ENCODE measurements around the gene ITGBL1. TPM values are rescaled to one million over a fixed set of nuclear protein-coding genes. Genes with fewer than 3 reads are reported as not detected.

ITGBL1 gene
- total RNA-seq, 6 experiments from 2014 or later, result 92.4 to 114 (median 105) TPM

DNA sequence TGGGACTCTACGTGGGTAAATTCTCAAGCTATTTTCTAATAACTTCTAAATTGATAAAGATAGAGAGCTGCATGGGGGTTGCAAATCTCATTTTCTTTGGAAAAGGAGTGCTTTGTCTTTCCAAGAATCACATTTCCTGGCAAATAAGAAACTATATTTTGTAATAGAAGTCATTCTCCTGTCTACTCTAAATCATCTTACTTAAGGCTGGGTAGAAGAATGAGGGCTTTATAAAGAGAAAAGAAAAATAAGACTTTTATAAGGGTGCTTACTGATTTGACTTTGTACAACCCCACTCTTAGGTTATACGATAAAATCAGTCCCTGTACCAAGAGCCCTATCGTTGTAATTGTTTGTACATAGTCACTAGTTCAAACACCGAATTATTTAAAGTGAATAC lies 14.9 kb downstream of the ITGBL1 start:
- Mint-ChIP-seq H3K9me3 (no peaks in the 10 kb centered on the region), H3K36me3 (ENCODE audit: low read depth) (peaks cover 23% of the 10 kb centered on the region), H3K27me3 (ENCODE audit: insufficient read depth) (no peaks in the 10 kb centered on the region), H3K4me1 (ENCODE audit: low read depth) (peaks cover 52% of the 10 kb centered on the region), H3K27ac (no peak overlapping the region), H3K4me3 (no peak overlapping the region)
- TF ChIP-seq, protein P1, sequence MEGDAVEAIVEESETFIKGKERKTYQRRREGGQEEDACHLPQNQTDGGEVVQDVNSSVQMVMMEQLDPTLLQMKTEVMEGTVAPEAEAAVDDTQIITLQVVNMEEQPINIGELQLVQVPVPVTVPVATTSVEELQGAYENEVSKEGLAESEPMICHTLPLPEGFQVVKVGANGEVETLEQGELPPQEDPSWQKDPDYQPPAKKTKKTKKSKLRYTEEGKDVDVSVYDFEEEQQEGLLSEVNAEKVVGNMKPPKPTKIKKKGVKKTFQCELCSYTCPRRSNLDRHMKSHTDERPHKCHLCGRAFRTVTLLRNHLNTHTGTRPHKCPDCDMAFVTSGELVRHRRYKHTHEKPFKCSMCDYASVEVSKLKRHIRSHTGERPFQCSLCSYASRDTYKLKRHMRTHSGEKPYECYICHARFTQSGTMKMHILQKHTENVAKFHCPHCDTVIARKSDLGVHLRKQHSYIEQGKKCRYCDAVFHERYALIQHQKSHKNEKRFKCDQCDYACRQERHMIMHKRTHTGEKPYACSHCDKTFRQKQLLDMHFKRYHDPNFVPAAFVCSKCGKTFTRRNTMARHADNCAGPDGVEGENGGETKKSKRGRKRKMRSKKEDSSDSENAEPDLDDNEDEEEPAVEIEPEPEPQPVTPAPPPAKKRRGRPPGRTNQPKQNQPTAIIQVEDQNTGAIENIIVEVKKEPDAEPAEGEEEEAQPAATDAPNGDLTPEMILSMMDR (IDR thresholded peaks at IDR 0.05), result no peak
- DNase-seq, result no peak

GRCh38 chr13:101473458-101473857 lies 21.0 kb downstream of the ITGBL1 start:
- TF ChIP-seq, protein P1 (IDR thresholded peaks at IDR 0.05), result no peak
- peak; percentile 85 for DNase-seq
- Mint-ChIP-seq H3K9me3 (no peaks in the 10 kb centered on the region), H3K27ac (peak overlapping the region; percentile 37), H3K36me3 (ENCODE audit: low read depth) (peaks cover 30% of the 10 kb centered on the region), H3K4me3 (peak overlapping the region; percentile 35; the same call in 1 of the 2 replicates), H3K27me3 (ENCODE audit: insufficient read depth) (no peaks in the 10 kb centered on the region; the same call in 1 of the 2 replicates), H3K4me1 (ENCODE audit: low read depth) (peaks cover 37% of the 10 kb centered on the region)

DNA sequence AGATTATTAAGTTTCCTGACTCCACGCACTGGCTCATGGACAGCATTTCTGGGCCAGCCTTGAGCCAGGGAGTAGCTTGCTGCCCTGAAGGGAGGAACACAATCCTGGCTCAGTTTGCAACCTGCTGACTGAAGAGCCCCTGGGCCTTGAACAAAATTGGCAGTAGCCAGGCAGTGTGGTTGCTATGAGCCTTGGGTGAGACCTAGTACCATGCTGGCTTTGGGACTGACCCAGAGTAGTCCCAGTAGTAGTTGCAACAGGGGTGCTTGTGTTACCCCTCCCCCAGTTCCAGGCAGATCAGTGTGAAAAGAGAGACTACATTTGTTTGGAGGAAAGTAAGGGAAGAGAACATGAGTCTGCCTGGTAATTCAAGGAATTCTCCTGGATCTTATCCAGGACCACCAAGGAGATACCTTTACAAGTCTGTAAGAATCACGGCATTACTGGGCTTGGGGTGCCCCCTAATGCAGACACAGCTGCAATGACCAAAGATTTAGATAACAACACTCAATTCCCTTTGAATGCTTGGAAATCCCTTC lies 22.0 kb downstream of the ITGBL1 start:
- H3K9me3 Mint-ChIP-seq, result no peaks in the 10 kb centered on the region
- no peak overlapping the region for H3K4me3 Mint-ChIP-seq
- H3K27ac Mint-ChIP-seq, result peak overlapping the region; percentile 37
- peaks cover 30% of the 10 kb centered on the region for H3K36me3 Mint-ChIP-seq (ENCODE audit: low read depth)
- TF ChIP-seq, protein P1 (IDR thresholded peaks at IDR 0.05), result peak; percentile 72
- peaks cover 37% of the 10 kb centered on the region for H3K4me1 Mint-ChIP-seq (ENCODE audit: low read depth)
- no peaks in the 10 kb centered on the region; the same call in 1 of the 2 replicates for H3K27me3 Mint-ChIP-seq (ENCODE audit: insufficient read depth)
- peak; percentile 78 for DNase-seq

DNA sequence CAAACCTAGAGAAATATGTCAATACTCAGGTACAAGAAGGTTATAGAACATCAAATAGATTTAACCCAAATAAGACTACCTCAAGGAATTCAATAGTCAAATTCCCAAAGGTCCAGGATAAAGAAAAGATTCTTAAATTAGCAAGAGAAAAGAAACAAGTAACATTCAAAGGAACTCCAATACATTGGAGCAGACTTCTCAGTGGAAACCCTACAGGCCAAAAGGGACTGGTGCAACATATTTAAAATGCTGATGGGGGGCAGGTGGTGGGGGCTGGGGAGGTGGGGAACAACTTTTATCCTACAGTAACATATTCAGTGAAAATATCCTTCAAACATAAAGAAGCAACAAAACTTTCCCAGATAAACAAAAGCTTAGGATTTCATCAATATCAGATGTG lies 23.1 kb downstream of the ITGBL1 start:
- Mint-ChIP-seq H3K9me3 (no peaks in the 10 kb centered on the region), H3K4me3 (no peak overlapping the region), H3K4me1 (ENCODE audit: low read depth) (peaks cover 32% of the 10 kb centered on the region), H3K27me3 (ENCODE audit: insufficient read depth) (no peaks in the 10 kb centered on the region; the same call in 1 of the 2 replicates), H3K36me3 (ENCODE audit: low read depth) (peaks cover 30% of the 10 kb centered on the region), H3K27ac (no peak overlapping the region)
- TF ChIP-seq, protein P1 (IDR thresholded peaks at IDR 0.05), result peak; percentile 26; the same call in 1 of the 2 replicates
- DNase-seq, result no peak

DNA sequence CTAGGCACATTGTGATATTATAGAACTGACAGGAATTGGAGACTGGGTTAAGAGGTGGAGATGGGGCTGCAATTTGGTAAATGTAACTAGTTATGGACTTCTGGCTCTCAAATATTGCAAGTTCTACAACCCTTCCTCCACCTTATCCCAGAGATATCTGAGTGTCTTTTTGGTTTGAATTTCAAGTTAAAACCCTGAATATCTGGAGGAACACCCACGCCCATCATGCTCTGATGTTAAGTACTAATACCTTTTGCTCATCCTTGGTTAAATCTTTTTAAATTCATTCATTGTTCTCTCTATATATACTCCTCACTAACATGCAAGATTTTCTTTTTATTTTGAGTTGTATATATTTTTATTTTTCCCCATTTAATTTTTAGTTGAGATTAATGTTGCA lies 28.9 kb downstream of the ITGBL1 start:
- no peak overlapping the region for H3K27ac Mint-ChIP-seq
- H3K9me3 Mint-ChIP-seq, result no peaks in the 10 kb centered on the region
- no peak for DNase-seq
- no peak overlapping the region for H3K4me3 Mint-ChIP-seq
- H3K36me3 Mint-ChIP-seq (ENCODE audit: low read depth), result peaks cover 32% of the 10 kb centered on the region
- TF ChIP-seq, protein P1 (IDR thresholded peaks at IDR 0.05), result no peak
- H3K27me3 Mint-ChIP-seq (ENCODE audit: insufficient read depth), result no peaks in the 10 kb centered on the region
- peaks cover 6% of the 10 kb centered on the region; the same call in 1 of the 2 replicates for H3K4me1 Mint-ChIP-seq (ENCODE audit: low read depth)
